Colonic mucosa (tissue), 4 donors: ENCODE measurements around the gene KLK10. TPM values are rescaled to one million over a fixed set of nuclear protein-coding genes. Genes with fewer than 3 reads are reported as not detected.

Source experiments
- DNase-seq: peaks from one replicate; pipeline ENCODE4 v3.0.0-alpha.2; 2020
- H3K27ac ChIP-seq: fragments of 200-600 bp; one replicate; pipeline ENCODE4 v1.8.0; 2021
- H3K27me3 ChIP-seq: fragments of 200-600 bp; one replicate; pipeline ENCODE4 v1.8.0; 2021
- H3K36me3 ChIP-seq: fragments of 200-600 bp; one replicate; pipeline ENCODE4 v1.8.0; 2021
- H3K4me1 ChIP-seq: fragments of 200-600 bp; one replicate; pipeline ENCODE4 v1.8.0; 2021; ENCODE audit warnings: mild to moderate bottlenecking
- H3K4me3 ChIP-seq: fragments of 200-600 bp; one replicate; pipeline ENCODE4 v1.8.0; 2021
- H3K9ac ChIP-seq, 2 donors: one replicate each; pipeline ENCODE4 v1.7.0; 2013; ENCODE audit warnings: control low read depth in 2 of 2, low read depth in 2 of 2, low read length in 2 of 2
- H3K9me3 ChIP-seq: fragments of 200-600 bp; one replicate; pipeline ENCODE4 v1.8.0; 2021
- intact Hi-C: fragments of 100-400 bp; cut with DNase I; formaldehyde crosslinking; loops from one replicate; pipeline ENCODE4 v1.14.1; 2022
- total RNA-seq, 2 donors: library from RNA; stranded (reverse); fragmentation: NEBNext Ultra II Directional in 1 of 2; extraction: Animal tissue kit (Norgen Biotek cat#: 25700) in 1 of 2; gene quantifications; one replicate each; pipeline ENCODE4 v1.2.1, GENCODE V29; 2021
- TF ChIP-seq, protein P1 (sequence below): fragments of 200-600 bp; IDR thresholded peaks from one replicate; pipeline ENCODE4 v1.8.0; 2022; ENCODE audit warnings: antibody characterized with exemption, mild to moderate bottlenecking
- donor health status: healthy.
- donor health status: DM: no; HTN: no; CAD: no.
- donor health status: DM: no; HTN: no; CAD: no.

Gene KLK10
- total RNA-seq, 2 donors from 2014 or later, result 0.40 to 1.1 TPM

DNA sequence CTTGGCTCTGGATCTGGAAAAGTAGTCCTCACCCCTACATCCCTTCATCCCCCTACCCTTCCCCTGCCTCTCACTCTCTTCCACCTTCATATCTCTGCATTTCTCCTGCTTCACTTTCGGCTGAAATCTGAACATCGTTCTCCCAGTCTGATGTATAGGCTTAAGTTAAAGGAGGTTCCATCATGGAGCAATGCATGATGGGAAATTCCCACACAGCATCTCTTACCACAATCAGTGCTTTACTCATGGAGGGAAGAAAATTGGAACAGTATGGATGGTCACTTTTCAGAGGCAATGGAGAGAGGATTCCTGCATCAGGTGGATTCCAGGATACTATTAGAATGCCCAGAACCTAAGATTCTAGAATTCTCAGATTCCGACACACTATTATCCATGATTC, 12.0 kb downstream of the KLK10 start:
- Histone ChIP-seq H3K27me3 (no peaks in the 10 kb centered on the region), H3K27ac (no peak overlapping the region), H3K36me3 (no peaks in the 10 kb centered on the region), H3K4me3 (no peak overlapping the region), H3K4me1 (no peaks in the 10 kb centered on the region), H3K9me3 (no peaks in the 10 kb centered on the region), H3K9ac (no peak overlapping the region)
- intact Hi-C loops, result no loop called here
- no peak for DNase-seq
- TF ChIP-seq, protein P1, sequence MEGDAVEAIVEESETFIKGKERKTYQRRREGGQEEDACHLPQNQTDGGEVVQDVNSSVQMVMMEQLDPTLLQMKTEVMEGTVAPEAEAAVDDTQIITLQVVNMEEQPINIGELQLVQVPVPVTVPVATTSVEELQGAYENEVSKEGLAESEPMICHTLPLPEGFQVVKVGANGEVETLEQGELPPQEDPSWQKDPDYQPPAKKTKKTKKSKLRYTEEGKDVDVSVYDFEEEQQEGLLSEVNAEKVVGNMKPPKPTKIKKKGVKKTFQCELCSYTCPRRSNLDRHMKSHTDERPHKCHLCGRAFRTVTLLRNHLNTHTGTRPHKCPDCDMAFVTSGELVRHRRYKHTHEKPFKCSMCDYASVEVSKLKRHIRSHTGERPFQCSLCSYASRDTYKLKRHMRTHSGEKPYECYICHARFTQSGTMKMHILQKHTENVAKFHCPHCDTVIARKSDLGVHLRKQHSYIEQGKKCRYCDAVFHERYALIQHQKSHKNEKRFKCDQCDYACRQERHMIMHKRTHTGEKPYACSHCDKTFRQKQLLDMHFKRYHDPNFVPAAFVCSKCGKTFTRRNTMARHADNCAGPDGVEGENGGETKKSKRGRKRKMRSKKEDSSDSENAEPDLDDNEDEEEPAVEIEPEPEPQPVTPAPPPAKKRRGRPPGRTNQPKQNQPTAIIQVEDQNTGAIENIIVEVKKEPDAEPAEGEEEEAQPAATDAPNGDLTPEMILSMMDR, result no peak

GRCh38 chr19:51006406-51006805, 13.1 kb downstream of the KLK10 start:
- Histone ChIP-seq H3K27ac (no peak overlapping the region), H3K27me3 (no peaks in the 10 kb centered on the region), H3K9ac (no peak overlapping the region), H3K9me3 (no peaks in the 10 kb centered on the region), H3K4me1 (no peaks in the 10 kb centered on the region), H3K36me3 (no peaks in the 10 kb centered on the region), H3K4me3 (no peak overlapping the region)
- intact Hi-C loops, result no loop called here
- TF ChIP-seq, protein P1, result no peak
- no peak for DNase-seq

GRCh38 chr19:51005248-51005647, 14.3 kb downstream of the KLK10 start:
- H3K4me1 ChIP-seq, result no peaks in the 10 kb centered on the region
- H3K4me3 ChIP-seq, result no peak overlapping the region
- no peak overlapping the region for H3K27ac ChIP-seq
- H3K27me3 ChIP-seq, result no peaks in the 10 kb centered on the region
- H3K9ac ChIP-seq, result no peak overlapping the region
- intact Hi-C loops, result no loop called here
- H3K9me3 ChIP-seq, result no peaks in the 10 kb centered on the region
- no peak for DNase-seq
- TF ChIP-seq, protein P1, result no peak
- no peaks in the 10 kb centered on the region for H3K36me3 ChIP-seq

GRCh38 chr19:51003316-51003715, 16.2 kb downstream of the KLK10 start:
- Histone ChIP-seq H3K4me3 (no peak overlapping the region), H3K4me1 (no peaks in the 10 kb centered on the region), H3K36me3 (no peaks in the 10 kb centered on the region), H3K27me3 (no peaks in the 10 kb centered on the region), H3K9me3 (no peaks in the 10 kb centered on the region), H3K27ac (no peak overlapping the region), H3K9ac (no peak overlapping the region)
- TF ChIP-seq, protein P1, result no peak
- intact Hi-C loops, result no loop called here
- DNase-seq, result no peak

GRCh38 chr19:51002542-51003311, 16.8 kb downstream of the KLK10 start:
- intact Hi-C loops, result no loop called here
- peak; percentile 37 for DNase-seq
- Histone ChIP-seq H3K36me3 (no peaks in the 10 kb centered on the region), H3K27ac (no peak overlapping the region), H3K4me3 (no peak overlapping the region), H3K9me3 (no peaks in the 10 kb centered on the region), H3K4me1 (no peaks in the 10 kb centered on the region), H3K27me3 (no peaks in the 10 kb centered on the region), H3K9ac (no peak overlapping the region)
- TF ChIP-seq, protein P1, result no peak
